Kidney (tissue), 14 donors: ENCODE data around the gene ALK. TPM values are rescaled to one million over a fixed set of nuclear protein-coding genes. Genes with fewer than 3 reads are reported as not detected.

Experiments used
- DNase-seq, 5 donors: peaks; one replicate each; pipeline ENCODE4 v3.0.0-alpha.2; 2013 to 2020
- FAIRE-seq: peaks from 2 replicates; lab custom pipeline; 2012; peaks lifted over from hg19 to GRCh38; lab: Jason Lieb, UNC
- H3K27ac ChIP-seq, 2 donors: one replicate each; pipeline ENCODE4 v1.7.0; 2013; ENCODE audit warnings: low read depth in 2 of 2, low read length in 2 of 2, inconsistent platforms in 1 of 2
- H3K27me3 ChIP-seq: one replicate; pipeline ENCODE4 v1.7.1; 2013; ENCODE audit warnings: low read length, inconsistent platforms; ENCODE audit not compliant: control insufficient read depth, insufficient read depth
- H3K36me3 ChIP-seq, 3 donors: one replicate each; pipeline versions ENCODE4 v1.7.0 to v1.7.1; 2013; ENCODE audit warnings: low read length in 3 of 3, control low read depth in 1 of 3, inconsistent platforms in 1 of 3; ENCODE audit not compliant: insufficient read depth in 3 of 3, control insufficient read depth in 2 of 3
- H3K4me1 ChIP-seq, 3 donors: one replicate each; pipeline versions ENCODE4 v1.7.0 to v1.7.1; 2013; ENCODE audit warnings: low read length in 3 of 3, inconsistent platforms in 1 of 3, low read depth in 1 of 3; ENCODE audit not compliant: control insufficient read depth in 2 of 3, insufficient read depth in 2 of 3
- H3K4me3 ChIP-seq, 3 donors: one replicate each; pipeline versions ENCODE4 v1.7.0 to v1.8.1; 2013; ENCODE audit warnings: low read length in 3 of 3, control low read depth in 1 of 3, inconsistent platforms in 1 of 3
- H3K9ac ChIP-seq, 3 donors: one replicate each; pipeline versions ENCODE4 v1.7.0 to v1.7.1; 2013; ENCODE audit warnings: low read length in 3 of 3, control low read depth in 1 of 3, inconsistent platforms in 1 of 3
- H3K9me3 ChIP-seq, 3 donors: one replicate each; pipeline versions ENCODE4 v1.7.0 to v1.7.1; 2013; ENCODE audit warnings: low read length in 3 of 3, control low read depth in 1 of 3, inconsistent platforms in 1 of 3; ENCODE audit not compliant: control insufficient read depth in 2 of 3, insufficient read depth in 1 of 3
- CTCF ChIP-seq: IDR thresholded peaks from 3 replicates; pipeline ENCODE4 v1.5.1; 2012; ENCODE audit warnings: mild to moderate bottlenecking, moderate library complexity, borderline replicate concordance; ENCODE audit not compliant: insufficient read depth; ENCODE audit errors: extremely low read depth
- intact Hi-C: fragments of 100-400 bp; cut with DNase I; formaldehyde crosslinking; loops from one replicate; pipeline ENCODE4 v1.11.1; 2022
- polyA plus RNA-seq: library from polyadenylated mRNA; stranded (reverse); fragments of 350-450 nt; fragmentation: Illumina TruSeq; extraction: RNeasy Lipid Tissue Mini Kit (QIAGEN cat#74804); gene quantifications from one replicate; pipeline ENCODE4 v1.2.3, GENCODE V29; 2014; ENCODE audit warnings: low read depth, low replicate concordance; ENCODE audit not compliant: insufficient read depth
- total RNA-seq: library from RNA; stranded (reverse); fragmentation: NEBNext Ultra II Directional; extraction: Animal tissue kit (Norgen Biotek cat#: 25700); gene quantifications from one replicate; pipeline ENCODE4 v1.2.1, GENCODE V29; 2021
- donor health status: control.
- donor health status: control.
- donor health status: control.
- donor health status: control.
- donor health status: control.
- donor health status: DM: yes; HTN: yes; CAD: no.
- donor health status: Normal renal cell carcinoma (clear cell type).

Gene ALK
- total and polyA plus RNA-seq, 2 donors from 2014 or later: 0.13 TPM; not detected in 1

- H3K4me1 ChIP-seq: no peaks in the 10 kb centered on the region
- H3K27me3 ChIP-seq: no peaks in the 10 kb centered on the region
- no peak overlapping the region for H3K9ac ChIP-seq
- TF ChIP-seq CTCF: no peak
- H3K9me3 ChIP-seq: no peaks in the 10 kb centered on the region
- no peak for FAIRE-seq
- intact Hi-C loops: no loop called here
- H3K4me3 ChIP-seq: no peak overlapping the region
- H3K36me3 ChIP-seq: no peaks in the 10 kb centered on the region
- no peak for DNase-seq
- no peak overlapping the region for H3K27ac ChIP-seq
Measured at GRCh38 chr2:29495536-29496060, 425.8 kb downstream of the ALK start.

GRCh38 chr2:29495068-29495467 lies 426.3 kb downstream of the ALK start:
- no peak for TF ChIP-seq CTCF
- no peak overlapping the region for H3K4me3 ChIP-seq
- H3K4me1 ChIP-seq: no peaks in the 10 kb centered on the region
- H3K9ac ChIP-seq: no peak overlapping the region
- FAIRE-seq (no peak), DNase-seq (no peak)
- intact Hi-C loops: no loop called here
- no peaks in the 10 kb centered on the region for H3K9me3 ChIP-seq
- no peaks in the 10 kb centered on the region for H3K27me3 ChIP-seq
- H3K27ac ChIP-seq: no peak overlapping the region
- H3K36me3 ChIP-seq: no peaks in the 10 kb centered on the region

GRCh38 chr2:29492701-29493100 lies 428.7 kb downstream of the ALK start:
- TF ChIP-seq CTCF: no peak
- Histone ChIP-seq H3K4me3 (no peak overlapping the region), H3K9me3 (no peaks in the 10 kb centered on the region), H3K4me1 (no peaks in the 10 kb centered on the region), H3K9ac (no peak overlapping the region), H3K27me3 (no peaks in the 10 kb centered on the region), H3K27ac (no peak overlapping the region), H3K36me3 (no peaks in the 10 kb centered on the region)
- intact Hi-C loops: no loop called here
- DNase-seq: no peak
- no peak for FAIRE-seq

GRCh38 chr2:29490045-29490444 lies 431.3 kb downstream of the ALK start:
- Histone ChIP-seq H3K36me3 (no peaks in the 10 kb centered on the region), H3K4me3 (no peak overlapping the region), H3K27ac (no peak overlapping the region), H3K9me3 (no peaks in the 10 kb centered on the region), H3K27me3 (no peaks in the 10 kb centered on the region), H3K4me1 (no peaks in the 10 kb centered on the region), H3K9ac (no peak overlapping the region)
- TF ChIP-seq CTCF: no peak
- no peak for DNase-seq
- intact Hi-C loops: no loop called here
- no peak for FAIRE-seq
